ENCODE measurements around the gene MUC7. TPM values are rescaled to one million over a fixed set of nuclear protein-coding genes. Genes with fewer than 3 reads are reported as not detected.

Gene MUC7
- total RNA-seq, 2 donors from 2014 or later, result not detected

- Histone ChIP-seq H3K27me3 (no peaks in the 10 kb centered on the region), H3K9me3 (no peaks in the 10 kb centered on the region), H3K4me3 (no peak overlapping the region), H3K36me3 (replicated peaks in 1 of 2; ENCODE audit: insufficient read depth in 1 of 2, low read depth in 2 of 2) (no peaks in the 10 kb centered on the region), H3K27ac (no peak overlapping the region), H3K4me1 (no peaks in the 10 kb centered on the region)
- intact Hi-C loops (cut with DNase I), result no loop called here
- no peak for DNase-seq
- no peak for TF ChIP-seq POLR2A (IDR thresholded peaks at IDR 0.05)
- no peak for TF ChIP-seq CTCF (IDR thresholded peaks at IDR 0.05)
- WGBS, 2 donors, result 80 to 85% methylated on average over 5 of the region's 5 CpGs
- ATAC-seq, result no peak
These were observed 28.7 kb upstream of the MUC7 start for GRCh38 chr4:70443329-70443728.

- H3K27ac ChIP-seq, result no peak overlapping the region
- H3K4me1 ChIP-seq, result no peaks in the 10 kb centered on the region
- intact Hi-C loops (cut with DNase I), result no loop called here
- peaks cover 0 to 5% (median 0%) of the 10 kb centered on the region in 3 donors for H3K9me3 ChIP-seq
- WGBS, 2 donors, result 75 to 78% methylated on average over 3 of the region's 3 CpGs
- DNase-seq, result no peak
- H3K27me3 ChIP-seq, result no peaks in the 10 kb centered on the region
- no peak for ATAC-seq
- no peak overlapping the region for H3K4me3 ChIP-seq
- no peaks in the 10 kb centered on the region for H3K36me3 ChIP-seq (replicated peaks in 1 of 2; ENCODE audit: insufficient read depth in 1 of 2, low read depth in 2 of 2)
- TF ChIP-seq POLR2A (IDR thresholded peaks at IDR 0.05) (no peak), CTCF (IDR thresholded peaks at IDR 0.05) (no peak)
These were observed 22.8 kb upstream of the MUC7 start for GRCh38 chr4:70449220-70449619.

- WGBS, 2 donors, result 0 to 20% methylated on average over 1 of the region's 1 CpG
- TF ChIP-seq CTCF (IDR thresholded peaks at IDR 0.05) (no peak), POLR2A (IDR thresholded peaks at IDR 0.05) (no peak)
- Histone ChIP-seq H3K9me3 (peaks cover 0 to 5% (median 0%) of the 10 kb centered on the region in 3 donors), H3K4me1 (no peaks in the 10 kb centered on the region), H3K36me3 (replicated peaks in 1 of 2; ENCODE audit: insufficient read depth in 1 of 2, low read depth in 2 of 2) (no peaks in the 10 kb centered on the region), H3K4me3 (no peak overlapping the region), H3K27ac (no peak overlapping the region), H3K27me3 (no peaks in the 10 kb centered on the region)
- ATAC-seq (no peak), DNase-seq (no peak)
- intact Hi-C loops (cut with DNase I), result no loop called here
These were observed 19.1 kb upstream of the MUC7 start for GRCh38 chr4:70452946-70453345.

- WGBS, 2 donors, result 41 to 49% methylated on average over 2 of the region's 2 CpGs
- no peak for TF ChIP-seq CTCF (IDR thresholded peaks at IDR 0.05)
- TF ChIP-seq POLR2A (IDR thresholded peaks at IDR 0.05), result no peak
- DNase-seq, result no peak
- intact Hi-C loops (cut with DNase I), result no loop called here
- H3K27ac ChIP-seq, result no peak overlapping the region
- no peak for ATAC-seq
- no peaks in the 10 kb centered on the region for H3K36me3 ChIP-seq (replicated peaks in 1 of 2; ENCODE audit: insufficient read depth in 1 of 2, low read depth in 2 of 2)
- H3K27me3 ChIP-seq, result no peaks in the 10 kb centered on the region
- no peak overlapping the region for H3K4me3 ChIP-seq
- no peaks in the 10 kb centered on the region for H3K4me1 ChIP-seq
- no peaks in the 10 kb centered on the region for H3K9me3 ChIP-seq
These were observed 8.7 kb upstream of the MUC7 start for GRCh38 chr4:70463335-70463734.

- WGBS, 2 donors, result 75 to 84% methylated on average over 4 of the region's 4 CpGs
- H3K27ac ChIP-seq, result no peak overlapping the region
- no peaks in the 10 kb centered on the region for H3K9me3 ChIP-seq
- TF ChIP-seq CTCF (IDR thresholded peaks at IDR 0.05) (no peak), POLR2A (IDR thresholded peaks at IDR 0.05) (no peak)
- H3K4me3 ChIP-seq, result no peak overlapping the region
- H3K4me1 ChIP-seq, result no peaks in the 10 kb centered on the region
- intact Hi-C loops (cut with DNase I), result no loop called here
- ATAC-seq (no peak), DNase-seq (no peak)
- no peaks in the 10 kb centered on the region for H3K36me3 ChIP-seq (replicated peaks in 1 of 2; ENCODE audit: insufficient read depth in 1 of 2, low read depth in 2 of 2)
- H3K27me3 ChIP-seq, result no peaks in the 10 kb centered on the region
These were observed 1.7 kb downstream of the MUC7 start for GRCh38 chr4:70473679-70474078.

Data from body of pancreas (tissue), 4 donors.